GM12878 (cell line): ENCODE data around the gene LYPD5.

Experiments used
- EZH2 ChIP-seq: IDR thresholded peaks from 2 replicates; pipeline ENCODE4 v1.6.1; 2012; ENCODE audit warnings: low read depth, mild to moderate bottlenecking, control low read depth, inconsistent platforms, low read length, borderline replicate concordance; ENCODE audit not compliant: control insufficient read depth
- POLR2A ChIP-seq: IDR thresholded peaks from 2 replicates; pipeline ENCODE4 v1.6.1; 2011; ENCODE audit warnings: low read depth, mild to moderate bottlenecking, low read length
- RB1 ChIP-seq: fragments of 450-650 bp; formaldehyde crosslinking; IDR thresholded peaks from 2 replicates; pipeline ENCODE4 v1.6.1; 2017; ENCODE audit warnings: mild to moderate bottlenecking, borderline replicate concordance
- SMARCA5 ChIP-seq: fragments of 450-650 bp; IDR thresholded peaks from 2 replicates; pipeline ENCODE4 v1.6.1; 2017; ENCODE audit warnings: mild to moderate bottlenecking
- SUZ12 ChIP-seq: fragments of 200-600 bp; sonication (generic); IDR thresholded peaks from one replicate; pipeline ENCODE4 v1.6.1; 2018; ENCODE audit warnings: antibody characterized with exemption, mild to moderate bottlenecking; ENCODE audit not compliant: unreplicated experiment
- TARDBP ChIP-seq: IDR thresholded peaks from 2 replicates; pipeline ENCODE4 v1.6.1; 2016; ENCODE audit warnings: borderline replicate concordance
- TF ChIP-seq, protein P1 (sequence below), 3 experiments: IDR thresholded peaks in 2 of 3; conservative IDR thresholded peaks in 1 of 3; 2 replicates each; pipeline ENCODE4 v1.5.1; 2011; ENCODE audit warnings: low read depth in 3 of 3, low read length in 3 of 3, mild to moderate bottlenecking in 3 of 3, control low read depth in 2 of 3, moderate library complexity in 2 of 3, inconsistent platforms in 1 of 3, mixed read lengths in 1 of 3; ENCODE audit not compliant: control insufficient read depth in 2 of 3, insufficient read depth in 1 of 3; ENCODE audit errors: extremely low read depth in 1 of 3
- TF ChIP-seq, protein P2 (sequence below): IDR thresholded peaks from 2 replicates; pipeline ENCODE4 v1.6.1; 2012; ENCODE audit warnings: low read depth, low read length, improper control_type of control experiment
- TF ChIP-seq, protein P3 (sequence below): IDR thresholded peaks from 2 replicates; pipeline ENCODE4 v1.6.1; 2012; ENCODE audit warnings: low read depth, low read length, improper control_type of control experiment

DNA sequence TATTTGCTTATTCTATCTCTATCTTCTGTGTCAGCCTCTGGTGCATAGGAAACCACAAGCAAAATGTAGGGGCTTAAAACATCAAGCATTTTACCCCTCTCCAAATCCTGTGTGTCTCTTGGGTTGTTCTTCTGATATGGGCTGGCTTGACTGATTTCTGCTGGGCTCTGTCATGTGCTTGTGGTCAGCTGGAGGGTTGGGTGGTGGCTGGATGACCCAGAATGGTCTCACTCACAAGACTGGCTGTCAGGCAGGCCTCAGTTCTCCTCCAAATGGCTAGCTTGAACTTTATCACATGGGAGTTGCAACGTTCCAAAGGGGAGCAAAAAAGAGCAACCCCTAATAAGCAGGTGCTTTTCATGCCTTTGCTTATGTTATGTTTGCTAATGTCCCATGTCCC is 9.6 kb upstream of the LYPD5 start:
- TF ChIP-seq, protein P1, sequence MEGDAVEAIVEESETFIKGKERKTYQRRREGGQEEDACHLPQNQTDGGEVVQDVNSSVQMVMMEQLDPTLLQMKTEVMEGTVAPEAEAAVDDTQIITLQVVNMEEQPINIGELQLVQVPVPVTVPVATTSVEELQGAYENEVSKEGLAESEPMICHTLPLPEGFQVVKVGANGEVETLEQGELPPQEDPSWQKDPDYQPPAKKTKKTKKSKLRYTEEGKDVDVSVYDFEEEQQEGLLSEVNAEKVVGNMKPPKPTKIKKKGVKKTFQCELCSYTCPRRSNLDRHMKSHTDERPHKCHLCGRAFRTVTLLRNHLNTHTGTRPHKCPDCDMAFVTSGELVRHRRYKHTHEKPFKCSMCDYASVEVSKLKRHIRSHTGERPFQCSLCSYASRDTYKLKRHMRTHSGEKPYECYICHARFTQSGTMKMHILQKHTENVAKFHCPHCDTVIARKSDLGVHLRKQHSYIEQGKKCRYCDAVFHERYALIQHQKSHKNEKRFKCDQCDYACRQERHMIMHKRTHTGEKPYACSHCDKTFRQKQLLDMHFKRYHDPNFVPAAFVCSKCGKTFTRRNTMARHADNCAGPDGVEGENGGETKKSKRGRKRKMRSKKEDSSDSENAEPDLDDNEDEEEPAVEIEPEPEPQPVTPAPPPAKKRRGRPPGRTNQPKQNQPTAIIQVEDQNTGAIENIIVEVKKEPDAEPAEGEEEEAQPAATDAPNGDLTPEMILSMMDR (IDR thresholded peaks at IDR 0.05 in 2 of 3, conservative IDR thresholded peaks at IDR 0.05 in 1 of 3; ENCODE audit: control insufficient read depth in 2 of 3, extremely low read depth in 1 of 3, insufficient read depth in 1 of 3, low read depth in 3 of 3, low read length in 3 of 3): no peak
- no peak for TF ChIP-seq POLR2A
- TF ChIP-seq, protein P2, sequence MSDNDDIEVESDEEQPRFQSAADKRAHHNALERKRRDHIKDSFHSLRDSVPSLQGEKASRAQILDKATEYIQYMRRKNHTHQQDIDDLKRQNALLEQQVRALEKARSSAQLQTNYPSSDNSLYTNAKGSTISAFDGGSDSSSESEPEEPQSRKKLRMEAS: no peak
- no peak for TF ChIP-seq SMARCA5
- TF ChIP-seq TARDBP: no peak
- TF ChIP-seq SUZ12: no peak
- no peak for TF ChIP-seq EZH2
- TF ChIP-seq RB1: no peak
- TF ChIP-seq, protein P3, sequence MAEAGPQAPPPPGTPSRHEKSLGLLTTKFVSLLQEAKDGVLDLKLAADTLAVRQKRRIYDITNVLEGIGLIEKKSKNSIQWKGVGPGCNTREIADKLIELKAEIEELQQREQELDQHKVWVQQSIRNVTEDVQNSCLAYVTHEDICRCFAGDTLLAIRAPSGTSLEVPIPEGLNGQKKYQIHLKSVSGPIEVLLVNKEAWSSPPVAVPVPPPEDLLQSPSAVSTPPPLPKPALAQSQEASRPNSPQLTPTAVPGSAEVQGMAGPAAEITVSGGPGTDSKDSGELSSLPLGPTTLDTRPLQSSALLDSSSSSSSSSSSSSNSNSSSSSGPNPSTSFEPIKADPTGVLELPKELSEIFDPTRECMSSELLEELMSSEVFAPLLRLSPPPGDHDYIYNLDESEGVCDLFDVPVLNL: no peak
